ENCODE measurements around the gene TC2N.

DNA sequence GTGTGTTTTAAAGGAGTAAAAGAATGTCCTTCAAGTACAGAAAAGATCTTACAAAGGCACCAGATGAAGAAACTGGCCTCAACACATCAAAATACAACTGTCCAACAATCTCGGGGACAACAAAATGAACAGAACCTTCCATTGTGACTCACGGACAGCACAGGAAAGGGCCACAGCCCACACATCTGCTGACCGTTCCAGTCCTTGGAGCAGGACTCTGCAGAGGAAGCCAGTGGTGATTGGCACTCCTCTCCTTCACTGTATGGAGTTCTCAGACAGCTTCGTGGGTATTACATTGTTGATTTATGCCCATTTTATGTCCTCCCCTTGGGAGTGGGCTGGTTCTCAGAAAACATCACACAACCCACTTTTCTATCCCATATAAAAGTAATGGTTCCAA lies 32.5 kb upstream of the TC2N start:
- no peak for TF ChIP-seq POLR2A (IDR thresholded peaks at IDR 0.05; ENCODE audit: low read depth, low read length)
- no peak for TF ChIP-seq SPI1 (IDR thresholded peaks at IDR 0.05; ENCODE audit: low read depth, low read length)

Data from GM12891 (cell line).